Peyer's patch (tissue), 4 donors: ENCODE results near the gene MINPP1. TPM values are rescaled to one million over a fixed set of nuclear protein-coding genes. Genes with fewer than 3 reads are reported as not detected.

Experiments
- DNase-seq, 3 donors: peaks; one replicate each; pipeline ENCODE4 v3.0.0-alpha.2; 2017 to 2019
- H3K27ac ChIP-seq, 4 donors: fragments of 200-600 bp; sonication (generic); one replicate each; pipeline ENCODE4 v1.5.1; 2016 to 2019
- H3K27me3 ChIP-seq, 2 donors: fragments of 200-600 bp; sonication (generic); one replicate each; pipeline ENCODE4 v1.5.1; 2019
- H3K36me3 ChIP-seq, 3 donors: fragments of 200-600 bp; sonication (generic); one replicate each; pipeline ENCODE4 v1.5.1; 2016 to 2019
- H3K4me1 ChIP-seq, 4 donors: fragments of 200-600 bp; sonication (generic); one replicate each; pipeline ENCODE4 v1.5.1; 2016 to 2019
- H3K4me3 ChIP-seq, 4 donors: fragments of 200-600 bp; sonication (generic); 1 replicate in 3 of 4; 2 replicates in 1 of 4; pipeline ENCODE4 v1.5.1; 2016 to 2019; ENCODE audit warnings: mild to moderate bottlenecking in 1 of 4
- H3K9me3 ChIP-seq, 4 donors: fragments of 200-600 bp; sonication (generic); one replicate each; pipeline ENCODE4 v1.5.1; 2016 to 2019; ENCODE audit warnings: mild to moderate bottlenecking in 1 of 4
- CTCF ChIP-seq, 6 experiments: fragments of 450-650 bp in 4 of 6; fragments of 200-600 bp in 2 of 6; sonication (generic) in 1 of 6; IDR thresholded peaks; one replicate each; pipeline ENCODE4 v1.5.1; 2017 to 2019; ENCODE audit warnings: antibody characterized with exemption in 6 of 6, mild to moderate bottlenecking in 3 of 6, moderate library complexity in 1 of 6
- POLR2A ChIP-seq, 2 donors: fragments of 450-650 bp; IDR thresholded peaks; one replicate each; pipeline ENCODE4 v1.5.1; 2017; ENCODE audit warnings: antibody characterized with exemption in 2 of 2, mild to moderate bottlenecking in 2 of 2, moderate library complexity in 2 of 2
- total RNA-seq, 4 donors: library from RNA; depleted of rRNA; stranded (reverse); fragments of >200 nt; gene quantifications; one replicate each; pipeline ENCODE4 v1.1.0, GENCODE V29; 2016

The MINPP1 gene
- total RNA-seq, 4 donors from 2014 or later: 5.8 to 35.2 (median 20.6) TPM

- no peak for DNase-seq
- H3K9me3 ChIP-seq: no peaks in the 10 kb centered on the region
- no peak overlapping the region for H3K4me3 ChIP-seq
- H3K4me1 ChIP-seq: no peaks in the 10 kb centered on the region
- H3K27me3 ChIP-seq: no peaks in the 10 kb centered on the region
- no peak for TF ChIP-seq POLR2A (IDR thresholded peaks at IDR 0.05)
- no peak for TF ChIP-seq CTCF (IDR thresholded peaks at IDR 0.05)
- peaks cover 0 to 14% (median 0%) of the 10 kb centered on the region in 3 donors for H3K36me3 ChIP-seq
- H3K27ac ChIP-seq: no peak overlapping the region
Observed at GRCh38 chr10:87551326-87551725, 46.6 kb downstream of the MINPP1 start.

GRCh38 chr10:87552248-87552929, 47.7 kb downstream of the MINPP1 start:
- DNase-seq: no peak
- H3K27ac ChIP-seq: no peak overlapping the region
- no peak for TF ChIP-seq CTCF (IDR thresholded peaks at IDR 0.05)
- no peak for TF ChIP-seq POLR2A (IDR thresholded peaks at IDR 0.05)
- H3K4me3 ChIP-seq: no peak overlapping the region
- no peaks in the 10 kb centered on the region for H3K27me3 ChIP-seq
- no peaks in the 10 kb centered on the region for H3K9me3 ChIP-seq
- H3K4me1 ChIP-seq: no peaks in the 10 kb centered on the region
- H3K36me3 ChIP-seq: peaks cover 0 to 14% (median 0%) of the 10 kb centered on the region in 3 donors

- peaks cover 0 to 11% (median 0%) of the 10 kb centered on the region in 3 donors for H3K36me3 ChIP-seq
- H3K9me3 ChIP-seq: no peaks in the 10 kb centered on the region
- no peak for TF ChIP-seq CTCF (IDR thresholded peaks at IDR 0.05)
- TF ChIP-seq POLR2A (IDR thresholded peaks at IDR 0.05): no peak
- H3K27ac ChIP-seq: no peak overlapping the region
- no peaks in the 10 kb centered on the region for H3K27me3 ChIP-seq
- no peaks in the 10 kb centered on the region for H3K4me1 ChIP-seq
- no peak overlapping the region for H3K4me3 ChIP-seq
- no peak for DNase-seq
Observed at GRCh38 chr10:87557409-87557808, 52.7 kb downstream of the MINPP1 start.

- H3K4me1 ChIP-seq: no peaks in the 10 kb centered on the region
- no peak for DNase-seq
- H3K27ac ChIP-seq: no peak overlapping the region
- H3K9me3 ChIP-seq: peaks cover 0 to 2% (median 0%) of the 10 kb centered on the region in 4 donors
- TF ChIP-seq CTCF (IDR thresholded peaks at IDR 0.05): no peak
- peaks cover 0 to 2% (median 0%) of the 10 kb centered on the region in 3 donors for H3K36me3 ChIP-seq
- no peak overlapping the region for H3K4me3 ChIP-seq
- H3K27me3 ChIP-seq: no peaks in the 10 kb centered on the region
Observed at GRCh38 chr10:87558333-87558732, 53.6 kb downstream of the MINPP1 start.

- H3K27me3 ChIP-seq: no peaks in the 10 kb centered on the region
- no peak for DNase-seq
- peaks cover 0 to 3% (median 0%) of the 10 kb centered on the region in 4 donors for H3K9me3 ChIP-seq
- TF ChIP-seq CTCF (IDR thresholded peaks at IDR 0.05) (no peak), POLR2A (IDR thresholded peaks at IDR 0.05) (no peak)
- H3K4me3 ChIP-seq: no peak overlapping the region
- no peaks in the 10 kb centered on the region for H3K4me1 ChIP-seq
- no peak overlapping the region for H3K27ac ChIP-seq
- H3K36me3 ChIP-seq: no peaks in the 10 kb centered on the region
Observed at GRCh38 chr10:87559392-87559791, 54.7 kb downstream of the MINPP1 start.
